K562 (cell line): ENCODE data around the gene GYG1. TPM values are rescaled to one million over a fixed set of nuclear protein-coding genes. Genes with fewer than 3 reads are reported as not detected.

Source experiments
- ATAC-seq: fragments of 200-7000 bp; cut with Tn5 transposase; 3 replicates; pipeline ENCODE4 v1.9.1; 2020; ENCODE audit warnings: moderate library complexity
- BruUV-seq: library from RNA; stranded (reverse); fragments of 400-500 nt; replicated peaks from 2 replicates; lab custom pipeline; 2021; lab: Mats Ljungman, UMichigan
- CTCF ChIA-PET: fragments of 300-600 bp; formaldehyde crosslinking; extraction: SDS; loops from one replicate; lab custom pipeline; 2021; ENCODE audit warnings: low intra/inter-chr PET ratio; lab: Yijun Ruan, JAX
- POLR2A ChIA-PET: fragments of 300-600, 350-650 bp; sonication (Branson Sonifier 250); formaldehyde crosslinking; extraction: SDS; loops from one replicate; lab custom pipeline; 2021; ENCODE audit warnings: antibody characterized with exemption, inconsistent platforms; lab: Yijun Ruan, JAX
- DNase-seq, 4 experiments: peaks; one replicate each; pipeline versions ENCODE4 v3.0.0 to v3.0.0-alpha.2; 2011 to 2018; ENCODE audit warnings: low spot score in 3 of 4, mixed read lengths in 3 of 4; ENCODE audit errors: extremely low read depth in 1 of 4
- FAIRE-seq: peaks from 2 replicates; lab custom pipeline; 2011; peaks lifted over from hg19 to GRCh38; lab: Jason Lieb, UNC
- H2AFZ ChIP-seq: 2 replicates; pipeline ENCODE4 v1.6.0; 2011; ENCODE audit warnings: low read depth, low read length, control low read depth, inconsistent platforms
- H3K27ac ChIP-seq: fragments of 200-600 bp; 3 replicates; pipeline ENCODE4 v1.8.0; 2011; ENCODE audit warnings: low read depth, mild to moderate bottlenecking, control low read depth, inconsistent platforms, low read length, moderate library complexity, mixed read lengths; ENCODE audit errors: extremely low read depth
- H3K27me3 ChIP-seq, 2 experiments: fragments of 300-600 bp in 1 of 2; 2 replicates in 1 of 2; 3 replicates in 1 of 2; pipeline versions ENCODE4 v1.6.0 to v1.8.0; 2011; ENCODE audit warnings: inconsistent platforms in 2 of 2, low read length in 2 of 2, mild to moderate bottlenecking in 1 of 2, mixed read lengths in 1 of 2, moderate library complexity in 1 of 2; ENCODE audit not compliant: control insufficient read depth in 2 of 2, insufficient read depth in 2 of 2
- H3K36me3 ChIP-seq: fragments of 300-600 bp; 3 replicates; pipeline ENCODE4 v1.8.0; 2011; ENCODE audit warnings: mild to moderate bottlenecking, low read length, inconsistent platforms; ENCODE audit not compliant: control insufficient read depth, insufficient read depth
- H3K4me1 ChIP-seq, 2 experiments: fragments of 200-600 bp in 1 of 2; replicated peaks in 1 of 2; 2 replicates in 1 of 2; 3 replicates in 1 of 2; pipeline versions ENCODE4 v1.5.1 to v1.8.0; 2011; ENCODE audit warnings: inconsistent platforms in 2 of 2, low read length in 2 of 2, mild to moderate bottlenecking in 1 of 2, mixed read lengths in 1 of 2, moderate library complexity in 1 of 2; ENCODE audit not compliant: control insufficient read depth in 2 of 2, insufficient read depth in 2 of 2
- H3K4me2 ChIP-seq: 2 replicates; pipeline ENCODE4 v1.6.1; 2011; ENCODE audit warnings: low read length, control low read depth, inconsistent platforms, mixed read lengths; ENCODE audit not compliant: insufficient read depth
- H3K4me3 ChIP-seq: fragments of 200-600 bp; sonication (generic), shearing (Covaris generic); 2 replicates; pipeline ENCODE4 v1.5.1; 2016; ENCODE audit warnings: control low read depth, inconsistent platforms
- H3K79me2 ChIP-seq: fragments of 200-600 bp; 3 replicates; pipeline ENCODE4 v1.8.0; 2011; ENCODE audit warnings: low read length, inconsistent platforms; ENCODE audit not compliant: control insufficient read depth, insufficient read depth
- H3K9ac ChIP-seq, 2 experiments: 2 replicates each; pipeline versions ENCODE4 v1.6.0 to v1.6.1; 2011; ENCODE audit warnings: low read depth in 2 of 2, low read length in 2 of 2, control low read depth in 1 of 2, inconsistent platforms in 1 of 2, mild to moderate bottlenecking in 1 of 2, mixed read lengths in 1 of 2; ENCODE audit not compliant: insufficient read depth in 1 of 2
- H3K9me1 ChIP-seq: one replicate; pipeline ENCODE4 v1.6.0; 2011; ENCODE audit warnings: inconsistent platforms, mild to moderate bottlenecking, low read length, moderate library complexity; ENCODE audit not compliant: control insufficient read depth, insufficient read depth
- H3K9me3 ChIP-seq: replicated peaks from 2 replicates; pipeline ENCODE4 v1.5.1; 2011; ENCODE audit warnings: low read depth, low read length, inconsistent platforms; ENCODE audit not compliant: control insufficient read depth, insufficient read depth
- H4K20me1 ChIP-seq: replicated peaks from 2 replicates; pipeline ENCODE4 v1.6.1; 2011; ENCODE audit warnings: low read length, inconsistent platforms, mixed read lengths; ENCODE audit not compliant: control insufficient read depth, insufficient read depth
- ARID2 ChIP-seq: fragments of 450-650 bp; IDR thresholded peaks from 2 replicates; pipeline ENCODE4 v1.6.1; 2017; ENCODE audit warnings: antibody characterized with exemption, mild to moderate bottlenecking
- ATF2 ChIP-seq: sonication (generic); formaldehyde crosslinking; IDR thresholded peaks from 2 replicates; pipeline ENCODE4 v1.8.1; 2022; ENCODE audit warnings: missing genetic modification reagents
- CC2D1A ChIP-seq: fragments of 450-650 bp; IDR thresholded peaks from 2 replicates; pipeline ENCODE4 v1.6.1; 2017; ENCODE audit warnings: mild to moderate bottlenecking
- CTCF ChIP-seq, 3 experiments: IDR thresholded peaks in 2 of 3; conservative IDR thresholded peaks in 1 of 3; 2 replicates each; pipeline ENCODE4 v1.5.1; 2011 to 2012; ENCODE audit warnings: low read length in 3 of 3, mild to moderate bottlenecking in 3 of 3, control low read depth in 2 of 3, improper control_type of control experiment in 1 of 3, inconsistent platforms in 1 of 3, low read depth in 1 of 3, mixed read lengths in 1 of 3, moderate library complexity in 1 of 3; ENCODE audit not compliant: insufficient read depth in 2 of 3
- LCOR ChIP-seq: sonication (generic); formaldehyde crosslinking; IDR thresholded peaks from 2 replicates; pipeline ENCODE4 v1.8.0; 2022; ENCODE audit warnings: mild to moderate bottlenecking, missing genetic modification reagents
- REST ChIP-seq, 2 experiments: fragments of 450-650 bp; formaldehyde crosslinking in 1 of 2; IDR thresholded peaks; 2 replicates each; pipeline versions ENCODE4 v1.4.0 to v1.6.1; 2014 to 2020; ENCODE audit warnings: mild to moderate bottlenecking in 2 of 2, borderline replicate concordance in 1 of 2, low read depth in 1 of 2
- SMC3 ChIP-seq: conservative IDR thresholded peaks from 2 replicates; pipeline ENCODE4 v1.6.1; 2011; ENCODE audit warnings: low read depth, low read length, improper control_type of control experiment; ENCODE audit not compliant: insufficient read depth
- ZNF384 ChIP-seq: IDR thresholded peaks from 2 replicates; pipeline ENCODE4 v1.6.1; 2012; ENCODE audit warnings: low read depth, low read length, improper control_type of control experiment
- WGBS: fragments of 100-300 bp; shearing (Covaris generic); methylation state at CpG from one replicate; pipeline ENCODE4 v1.1.6; 2016; ENCODE audit warnings: low coverage, mixed read lengths; ENCODE audit not compliant: insufficient coverage; ENCODE audit errors: missing lambda C conversion rate; 5-methylcytosine and 5-hydroxymethylcytosine counted together
- in situ Hi-C: fragments of 300-500 bp; cut with MboI; formaldehyde crosslinking; loops from 4 replicates; pipeline ENCODE4 v1.15.0; 2018; ENCODE audit warnings: inconsistent platforms, mixed read lengths
- intact Hi-C: fragments of 100-400 bp; cut with micrococcal nuclease; formaldehyde crosslinking; loops from 2 replicates; pipeline ENCODE4 v1.14.2; 2022
- polyA plus RNA-seq, 8 experiments: library from polyadenylated mRNA; depleted of rRNA in 4 of 8; stranded (reverse) in 5 of 8; unstranded in 3 of 8; fragments of >200 nt; fragmentation: Nextera tagmentation in 2 of 8; fragmentation: Illumina TruSeq in 1 of 8; extraction: Ambion mirVana in 2 of 8; extraction: Trizol in 1 of 8; gene quantifications; 2 replicates each; pipeline versions ENCODE4 v1.2.1 to v1.2.3, GENCODE V29; 2011 to 2014; ENCODE audit warnings: inconsistent platforms in 1 of 8, missing spikeins in 1 of 8
- total RNA-seq, 7 experiments: library from RNA; depleted of rRNA in 6 of 7; stranded (reverse); fragments of >200 nt in 6 of 7; fragmentation: Illumina TruSeq in 2 of 7; extraction: Trizol in 2 of 7; gene quantifications; 2 replicates each; pipeline versions ENCODE4 v1.2.1 to v1.2.3, GENCODE V29; 2011 to 2021; ENCODE audit warnings: low replicate concordance in 1 of 7

Gene GYG1
- total and polyA plus RNA-seq, 9 of the 15 experiments (the other 6 are each of a cell fraction or from before 2014, with no cell fraction given), result 14.6 to 38.4 (median 24.6) TPM

- H3K79me2 ChIP-seq, result no peaks in the 10 kb centered on the region
- H3K9me3 ChIP-seq, result no peaks in the 10 kb centered on the region
- H3K9me1 ChIP-seq, result no peaks in the 10 kb centered on the region
- BruUV-seq, result no TSS peak
- no peak overlapping the region for H2AFZ ChIP-seq
- in situ Hi-C loops (loop anchor here (5.0 to 25.0 kb wide), 2 partner anchors 317 to 532 kb away; no protein-coding TSS in a partner anchor), intact Hi-C loops (loop anchor here (1.0 to 5.0 kb wide), 3 partner anchors 165 to 527 kb away; no protein-coding TSS in a partner anchor)
- peak in 2 of 4 experiments; percentile 13 to 59 for DNase-seq
- no peaks in the 10 kb centered on the region for H3K4me1 ChIP-seq
- no peak overlapping the region for H3K27ac ChIP-seq
- no peak overlapping the region for H3K4me2 ChIP-seq
- FAIRE-seq, result peak; percentile 60
- H3K4me3 ChIP-seq, result no peak overlapping the region
- ATAC-seq, result peak; percentile 63
- no peak overlapping the region; a peak in 1 of 4 replicates for H3K9ac ChIP-seq
- CTCF ChIA-PET, result interaction anchor here (0.6 to 3.6 kb wide), 7 partner anchors 314 to 680 kb away, joined by 3 to 27 read pairs (median 6); partner anchors contain the start of gene TM4SF18
- peaks cover 0 to 3% of the 10 kb centered on the region in 2 experiments; a peak in 1 of 5 replicates for H3K27me3 ChIP-seq
- no peaks in the 10 kb centered on the region for H3K36me3 ChIP-seq
- WGBS, result 18% methylated on average over 11 of the region's 12 CpGs
- H4K20me1 ChIP-seq, result no peaks in the 10 kb centered on the region
- POLR2A ChIA-PET, result interaction anchor here (1.2 kb wide), 1 partner anchor 11 kb away, joined by 3 read pairs; no protein-coding TSS in a partner anchor
- TF ChIP-seq CC2D1A, result 0 out of 2 replicates have a peak, but pooled peaks have one; percentile 25
- TF ChIP-seq LCOR (CRISPR knock-in tag), result no peak
- peak; percentile 58 for TF ChIP-seq REST (IDR thresholded peaks at IDR 0.05; ENCODE audit: borderline replicate concordance)
- no peak for TF ChIP-seq REST (CRISPR knock-in tag; IDR thresholded peaks at IDR 0.05; ENCODE audit: low read depth)
- TF ChIP-seq CTCF (IDR thresholded peaks at IDR 0.05 in 2 of 3, conservative IDR thresholded peaks at IDR 0.05 in 1 of 3; ENCODE audit: insufficient read depth in 2 of 3, low read depth in 1 of 3, low read length in 3 of 3), result peak; percentile 61 to 75 (median 61); a peak in 5 of 6 replicates
- peak; percentile 98 for TF ChIP-seq ZNF384
- TF ChIP-seq ARID2, result peak; percentile 29; the same call in 1 of the 2 replicates
- TF ChIP-seq ATF2, result no peak
- 0 out of 2 replicates have a peak, but pooled peaks have one; percentile 48 for TF ChIP-seq SMC3
Observed at GRCh38 chr3:148955544-148956346, 35.6 kb upstream of the GYG1 start.
